Ovary (tissue), 3 donors: ENCODE data around the gene NDFIP1.

ENCODE experiments used
- POLR2A ChIP-seq: fragments of 450-650 bp; IDR thresholded peaks from one replicate; pipeline ENCODE4 v1.6.1; 2017; ENCODE audit warnings: antibody characterized with exemption, mild to moderate bottlenecking, moderate library complexity
- TF ChIP-seq, protein P1 (sequence below), 3 donors: fragments of 450-650 bp in 2 of 3; fragments of 200-600 bp in 1 of 3; IDR thresholded peaks; one replicate each; pipeline versions ENCODE4 v1.5.1 to v1.8.0; 2016 to 2022; ENCODE audit warnings: antibody characterized with exemption in 3 of 3, mild to moderate bottlenecking in 1 of 3
- donor health status: DM: no; HTN: no; CAD: no.

DNA sequence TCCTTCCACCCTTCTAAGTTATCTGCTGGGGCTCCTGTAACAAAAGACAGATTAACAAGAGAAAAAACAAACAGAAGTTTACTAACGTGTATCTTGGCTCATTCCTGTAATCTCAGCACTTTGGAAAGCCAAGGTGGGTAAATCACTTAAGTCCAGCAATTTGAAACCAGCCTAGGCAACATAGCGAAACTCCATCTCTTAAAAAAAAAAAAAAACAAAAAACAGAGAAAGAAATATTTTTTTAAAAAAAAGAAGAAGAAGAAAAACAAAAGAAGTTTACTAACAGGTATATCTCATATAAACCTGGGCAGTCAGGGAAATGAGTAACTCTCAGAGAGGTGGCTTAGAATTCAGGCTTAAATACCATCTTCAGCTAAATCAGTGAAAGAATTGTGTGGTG, 10.3 kb upstream of the NDFIP1 start:
- TF ChIP-seq, protein P1, sequence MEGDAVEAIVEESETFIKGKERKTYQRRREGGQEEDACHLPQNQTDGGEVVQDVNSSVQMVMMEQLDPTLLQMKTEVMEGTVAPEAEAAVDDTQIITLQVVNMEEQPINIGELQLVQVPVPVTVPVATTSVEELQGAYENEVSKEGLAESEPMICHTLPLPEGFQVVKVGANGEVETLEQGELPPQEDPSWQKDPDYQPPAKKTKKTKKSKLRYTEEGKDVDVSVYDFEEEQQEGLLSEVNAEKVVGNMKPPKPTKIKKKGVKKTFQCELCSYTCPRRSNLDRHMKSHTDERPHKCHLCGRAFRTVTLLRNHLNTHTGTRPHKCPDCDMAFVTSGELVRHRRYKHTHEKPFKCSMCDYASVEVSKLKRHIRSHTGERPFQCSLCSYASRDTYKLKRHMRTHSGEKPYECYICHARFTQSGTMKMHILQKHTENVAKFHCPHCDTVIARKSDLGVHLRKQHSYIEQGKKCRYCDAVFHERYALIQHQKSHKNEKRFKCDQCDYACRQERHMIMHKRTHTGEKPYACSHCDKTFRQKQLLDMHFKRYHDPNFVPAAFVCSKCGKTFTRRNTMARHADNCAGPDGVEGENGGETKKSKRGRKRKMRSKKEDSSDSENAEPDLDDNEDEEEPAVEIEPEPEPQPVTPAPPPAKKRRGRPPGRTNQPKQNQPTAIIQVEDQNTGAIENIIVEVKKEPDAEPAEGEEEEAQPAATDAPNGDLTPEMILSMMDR (IDR thresholded peaks at IDR 0.05), result no peak
- no peak for TF ChIP-seq POLR2A
